ENCODE data around the gene IZUMO1.

IZUMO1 gene

DNA sequence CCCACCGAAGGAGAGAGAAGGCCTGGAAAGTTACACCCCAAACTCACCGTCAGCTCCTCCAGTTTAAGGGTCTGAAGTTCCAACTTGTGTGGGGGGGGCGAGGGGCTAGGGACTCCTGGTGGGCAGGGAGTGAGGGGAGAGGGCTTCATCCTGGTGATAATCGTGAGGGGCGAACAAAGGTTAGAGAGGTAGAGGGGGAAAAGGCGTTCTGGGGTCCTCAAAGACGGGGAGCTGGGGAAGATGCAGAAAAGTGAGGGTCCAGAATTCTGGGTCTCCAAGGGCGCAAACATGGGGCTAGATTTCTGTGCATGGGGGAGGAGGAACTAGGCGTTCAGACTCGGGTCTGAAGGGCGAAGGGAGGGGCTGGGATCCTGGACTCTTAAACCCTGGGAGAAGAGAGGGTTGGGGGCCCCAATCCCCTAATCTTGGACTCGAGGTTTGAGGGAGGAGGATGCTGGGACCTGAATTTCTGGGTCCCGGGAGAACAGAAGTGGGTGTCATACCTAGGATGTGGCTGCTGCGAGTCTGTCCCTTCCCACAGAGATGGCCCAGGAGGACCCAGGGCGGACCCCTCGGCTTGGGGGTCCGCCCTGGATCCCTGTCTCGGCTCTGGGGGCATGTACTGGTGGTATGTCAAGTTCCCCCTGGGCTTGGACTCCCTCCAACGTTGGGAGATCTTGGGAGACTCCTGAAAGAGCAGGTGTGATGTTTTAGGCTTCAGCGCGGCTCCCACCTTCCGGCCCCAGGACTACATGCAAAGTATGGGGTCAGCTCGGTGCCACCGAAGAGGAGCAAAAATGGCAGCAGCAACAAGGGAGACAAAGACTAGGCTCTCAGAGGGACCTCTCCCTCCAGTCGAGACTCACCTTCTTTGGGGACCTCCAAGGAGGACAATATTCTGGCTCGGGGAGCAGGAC lies 31.7 kb downstream of the IZUMO1 start:
- no peak for DNase-seq (ENCODE audit: extremely low read depth, insufficient read length)

GRCh38 chr19:48713864-48714755 lies 32.6 kb downstream of the IZUMO1 start:
- DNase-seq (ENCODE audit: extremely low read depth, insufficient read length) = peak; percentile 100
- Histone ChIP-seq H3K27me3 (replicated peaks; ENCODE audit: control insufficient read depth, insufficient read depth, low read length) (no peaks in the 10 kb centered on the region), H3K4me3 (replicated peaks; ENCODE audit: low read depth, low read length) (peak overlapping the region; percentile 87), H3K36me3 (ENCODE audit: control insufficient read depth, insufficient read depth, low read length) (no peaks in the 10 kb centered on the region)
- TF ChIP-seq CTCF (IDR thresholded peaks at IDR 0.05; ENCODE audit: insufficient read depth, low read length, poor library complexity, severe bottlenecking) = peak; percentile 0

More for the DNA sequence above, 31.7 kb downstream of the IZUMO1 start:
- Histone ChIP-seq H3K36me3 (ENCODE audit: control insufficient read depth, insufficient read depth, low read length) (no peaks in the 10 kb centered on the region), H3K4me3 (replicated peaks; ENCODE audit: low read depth, low read length) (peak overlapping the region; percentile 70), H3K27me3 (replicated peaks; ENCODE audit: control insufficient read depth, insufficient read depth, low read length) (no peaks in the 10 kb centered on the region)
- TF ChIP-seq CTCF (IDR thresholded peaks at IDR 0.05; ENCODE audit: insufficient read depth, low read length, poor library complexity, severe bottlenecking) = no peak

- TF ChIP-seq CTCF (IDR thresholded peaks at IDR 0.05; ENCODE audit: insufficient read depth, low read length, poor library complexity, severe bottlenecking) = no peak
- Histone ChIP-seq H3K4me3 (replicated peaks; ENCODE audit: low read depth, low read length) (peak overlapping the region; percentile 87), H3K27me3 (replicated peaks; ENCODE audit: control insufficient read depth, insufficient read depth, low read length) (no peaks in the 10 kb centered on the region), H3K36me3 (ENCODE audit: control insufficient read depth, insufficient read depth, low read length) (no peaks in the 10 kb centered on the region)
- DNase-seq (ENCODE audit: extremely low read depth, insufficient read length) = no peak
Measured at GRCh38 chr19:48713041-48713863, 33.5 kb downstream of the IZUMO1 start.

GRCh38 chr19:48711106-48711662 lies 35.5 kb downstream of the IZUMO1 start:
- Histone ChIP-seq H3K27me3 (replicated peaks; ENCODE audit: control insufficient read depth, insufficient read depth, low read length) (no peaks in the 10 kb centered on the region), H3K36me3 (ENCODE audit: control insufficient read depth, insufficient read depth, low read length) (no peaks in the 10 kb centered on the region), H3K4me3 (replicated peaks; ENCODE audit: low read depth, low read length) (no peak overlapping the region)
- no peak for DNase-seq (ENCODE audit: extremely low read depth, insufficient read length)
- no peak for TF ChIP-seq CTCF (IDR thresholded peaks at IDR 0.05; ENCODE audit: insufficient read depth, low read length, poor library complexity, severe bottlenecking)

GRCh38 chr19:48708471-48708870 lies 38.2 kb downstream of the IZUMO1 start:
- no peak for DNase-seq (ENCODE audit: extremely low read depth, insufficient read length)
- no peak overlapping the region for H3K4me3 ChIP-seq (replicated peaks; ENCODE audit: low read depth, low read length)
- H3K27me3 ChIP-seq (replicated peaks; ENCODE audit: control insufficient read depth, insufficient read depth, low read length) = no peaks in the 10 kb centered on the region
- no peaks in the 10 kb centered on the region for H3K36me3 ChIP-seq (ENCODE audit: control insufficient read depth, insufficient read depth, low read length)
- TF ChIP-seq CTCF (IDR thresholded peaks at IDR 0.05; ENCODE audit: insufficient read depth, low read length, poor library complexity, severe bottlenecking) = no peak
